ENCODE measurements around the gene IFITM10.

IFITM10 gene

GRCh38 chr11:1733716-1734640 is 16.4 kb downstream of the IFITM10 start:
- peaks cover 43% of the 10 kb centered on the region for H3K27me3 Mint-ChIP-seq (ENCODE audit: low read depth)
- no peak overlapping the region for H3K4me3 Mint-ChIP-seq
- H3K4me1 Mint-ChIP-seq: peaks cover 5% of the 10 kb centered on the region
- H3K9me3 Mint-ChIP-seq: peaks cover 28% of the 10 kb centered on the region
- no peak overlapping the region for H3K27ac Mint-ChIP-seq
- H3K36me3 Mint-ChIP-seq (ENCODE audit: low read depth): peaks cover 7% of the 10 kb centered on the region
- no peak for TF ChIP-seq CTCF (IDR thresholded peaks at IDR 0.05; ENCODE audit: unreplicated experiment in 3 of 3)

- Mint-ChIP-seq H3K9me3 (peaks cover 24% of the 10 kb centered on the region), H3K27me3 (ENCODE audit: low read depth) (peaks cover 45% of the 10 kb centered on the region), H3K27ac (no peak overlapping the region), H3K36me3 (ENCODE audit: low read depth) (peaks cover 7% of the 10 kb centered on the region), H3K4me3 (no peak overlapping the region), H3K4me1 (peaks cover 5% of the 10 kb centered on the region)
- no peak for TF ChIP-seq CTCF (IDR thresholded peaks at IDR 0.05; ENCODE audit: unreplicated experiment in 3 of 3)
Measured at GRCh38 chr11:1733009-1733715, 17.2 kb downstream of the IFITM10 start.

- no peak for TF ChIP-seq CTCF (IDR thresholded peaks at IDR 0.05; ENCODE audit: unreplicated experiment in 3 of 3)
- H3K4me3 Mint-ChIP-seq: no peak overlapping the region
- H3K27ac Mint-ChIP-seq: no peak overlapping the region
- peaks cover 17% of the 10 kb centered on the region for H3K9me3 Mint-ChIP-seq
- peaks cover 5% of the 10 kb centered on the region for H3K4me1 Mint-ChIP-seq
- peaks cover 45% of the 10 kb centered on the region for H3K27me3 Mint-ChIP-seq (ENCODE audit: low read depth)
- peaks cover 7% of the 10 kb centered on the region for H3K36me3 Mint-ChIP-seq (ENCODE audit: low read depth)
Measured at GRCh38 chr11:1732418-1733008, 17.9 kb downstream of the IFITM10 start.

- no peak for TF ChIP-seq CTCF (IDR thresholded peaks at IDR 0.05; ENCODE audit: unreplicated experiment in 3 of 3)
- Mint-ChIP-seq H3K36me3 (ENCODE audit: low read depth) (peaks cover 7% of the 10 kb centered on the region), H3K27ac (peak overlapping the region in 1 of 3 experiments; percentile 6), H3K4me3 (no peak overlapping the region), H3K4me1 (peaks cover 5% of the 10 kb centered on the region), H3K27me3 (ENCODE audit: low read depth) (peaks cover 49% of the 10 kb centered on the region), H3K9me3 (peaks cover 11% of the 10 kb centered on the region)
Measured at GRCh38 chr11:1731451-1732059, 18.8 kb downstream of the IFITM10 start.

- H3K4me1 Mint-ChIP-seq: peaks cover 5% of the 10 kb centered on the region
- no peaks in the 10 kb centered on the region for H3K9me3 Mint-ChIP-seq
- peaks cover 7% of the 10 kb centered on the region for H3K36me3 Mint-ChIP-seq (ENCODE audit: low read depth)
- H3K27me3 Mint-ChIP-seq (ENCODE audit: low read depth): peaks cover 49% of the 10 kb centered on the region
- no peak overlapping the region for H3K27ac Mint-ChIP-seq
- TF ChIP-seq CTCF (IDR thresholded peaks at IDR 0.05; ENCODE audit: unreplicated experiment in 3 of 3): no peak
- H3K4me3 Mint-ChIP-seq: no peak overlapping the region
Measured at GRCh38 chr11:1730059-1730629, 20.3 kb downstream of the IFITM10 start.
